ENCODE measurements around the gene C4orf50.

GRCh38 chr4:6058531-6059374, 40.5 kb upstream of the C4orf50 start:
- TF ChIP-seq MAX (IDR thresholded peaks at IDR 0.05) (no peak), POLR2AphosphoS5 (IDR thresholded peaks at IDR 0.05; ENCODE audit: low read depth, low read length) (no peak), GABPA (IDR thresholded peaks at IDR 0.05; ENCODE audit: borderline replicate concordance, insufficient read depth, low read length) (no peak), BACH1 (IDR thresholded peaks at IDR 0.05; ENCODE audit: low read length) (no peak), CTCF (IDR thresholded peaks at IDR 0.05; ENCODE audit: control extremely low read depth in 1 of 3, insufficient read depth in 1 of 3, low read depth in 1 of 3, low read length in 3 of 3) (no peak), BRCA1 (IDR thresholded peaks at IDR 0.05; ENCODE audit: low read depth, low read length) (no peak), CEBPB (IDR thresholded peaks at IDR 0.05; ENCODE audit: low read depth, low read length) (no peak), ATF2 (IDR thresholded peaks at IDR 0.05; ENCODE audit: low read length) (no peak), TAF7 (optimal IDR thresholded peaks at IDR 0.05; ENCODE audit: borderline replicate concordance, low read depth, low read length) (no peak), SUZ12 (IDR thresholded peaks at IDR 0.05; ENCODE audit: low read length) (no peak)

Measured in H1 (cell line).